Measurements from ENCODE around the gene PCDH15. TPM values are rescaled to one million over a fixed set of nuclear protein-coding genes. Genes with fewer than 3 reads are reported as not detected.
"Not testable (repeated sequence)": the region's sequence is repeated elsewhere in the genome, so short reads cannot be mapped to it uniquely, and the experiment has no call there.

PCDH15 gene
- total and polyA plus RNA-seq, 4 donors, result 0.03 to 16.9 (median 0.88) TPM

DNA sequence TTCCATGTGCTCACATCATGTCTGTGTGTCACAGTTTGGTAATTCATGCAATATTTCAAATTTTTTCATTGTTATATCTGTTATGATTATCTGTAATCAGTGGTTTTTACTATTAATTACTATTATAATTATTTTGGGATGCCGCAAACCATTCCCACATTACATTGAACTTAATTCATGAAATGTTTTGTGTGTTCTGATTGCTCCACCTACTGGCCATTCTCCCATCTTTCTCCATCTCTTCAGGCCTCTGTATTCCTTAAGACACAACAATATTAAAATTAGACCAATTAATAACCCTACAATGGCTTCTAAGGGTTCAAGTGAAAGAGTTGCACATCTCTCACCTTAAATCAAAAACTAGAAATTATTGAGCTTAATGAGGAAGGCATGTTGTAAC is 398.5 kb downstream of the PCDH15 start:
- TF ChIP-seq, protein P1, sequence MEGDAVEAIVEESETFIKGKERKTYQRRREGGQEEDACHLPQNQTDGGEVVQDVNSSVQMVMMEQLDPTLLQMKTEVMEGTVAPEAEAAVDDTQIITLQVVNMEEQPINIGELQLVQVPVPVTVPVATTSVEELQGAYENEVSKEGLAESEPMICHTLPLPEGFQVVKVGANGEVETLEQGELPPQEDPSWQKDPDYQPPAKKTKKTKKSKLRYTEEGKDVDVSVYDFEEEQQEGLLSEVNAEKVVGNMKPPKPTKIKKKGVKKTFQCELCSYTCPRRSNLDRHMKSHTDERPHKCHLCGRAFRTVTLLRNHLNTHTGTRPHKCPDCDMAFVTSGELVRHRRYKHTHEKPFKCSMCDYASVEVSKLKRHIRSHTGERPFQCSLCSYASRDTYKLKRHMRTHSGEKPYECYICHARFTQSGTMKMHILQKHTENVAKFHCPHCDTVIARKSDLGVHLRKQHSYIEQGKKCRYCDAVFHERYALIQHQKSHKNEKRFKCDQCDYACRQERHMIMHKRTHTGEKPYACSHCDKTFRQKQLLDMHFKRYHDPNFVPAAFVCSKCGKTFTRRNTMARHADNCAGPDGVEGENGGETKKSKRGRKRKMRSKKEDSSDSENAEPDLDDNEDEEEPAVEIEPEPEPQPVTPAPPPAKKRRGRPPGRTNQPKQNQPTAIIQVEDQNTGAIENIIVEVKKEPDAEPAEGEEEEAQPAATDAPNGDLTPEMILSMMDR (IDR thresholded peaks at IDR 0.05; ENCODE audit: control extremely low read depth, extremely low read depth), result no peak
- no peaks in the 10 kb centered on the region for H3K9me3 ChIP-seq (ENCODE audit: control insufficient read depth in 4 of 4, insufficient read depth in 3 of 4, low read length in 3 of 4)
- no peak overlapping the region for H3K27ac ChIP-seq (ENCODE audit: low read depth in 1 of 2, low read length in 1 of 2)
- 46 to 48% methylated on average over 1 of the region's 1 CpG for WGBS, 2 donors
- no peaks in the 10 kb centered on the region for H3K36me3 ChIP-seq (ENCODE audit: control insufficient read depth in 4 of 4, insufficient read depth in 4 of 4, low read length in 4 of 4)
- no peaks in the 10 kb centered on the region for H3K4me1 ChIP-seq (ENCODE audit: control insufficient read depth in 5 of 5, insufficient read depth in 5 of 5, low read length in 5 of 5)
- no peak overlapping the region for H3K4me3 ChIP-seq
- ATAC-seq (ENCODE audit: insufficient read depth, low FRiP score) (no peak), DNase-seq (peak in 2 of 3 donors; percentile 47 to 63)
- no peak overlapping the region for H3K9ac ChIP-seq (ENCODE audit: insufficient read depth in 1 of 2, low read length in 2 of 2)
- H3K27me3 ChIP-seq (ENCODE audit: control insufficient read depth in 3 of 3, insufficient read depth in 3 of 3, low read length in 2 of 3), result no peaks in the 10 kb centered on the region

GRCh38 chr10:54396031-54396430 is 405.0 kb downstream of the PCDH15 start:
- TF ChIP-seq, protein P1 (IDR thresholded peaks at IDR 0.05; ENCODE audit: control extremely low read depth, extremely low read depth), result no peak
- no peaks in the 10 kb centered on the region for H3K27me3 ChIP-seq (ENCODE audit: control insufficient read depth in 3 of 3, insufficient read depth in 3 of 3, low read length in 2 of 3)
- H3K4me3 ChIP-seq, result no peak overlapping the region
- no peak overlapping the region for H3K9ac ChIP-seq (ENCODE audit: insufficient read depth in 1 of 2, low read length in 2 of 2)
- H3K27ac ChIP-seq (ENCODE audit: low read depth in 1 of 2, low read length in 1 of 2), result no peak overlapping the region
- WGBS, 2 donors, result 83 to 85% methylated on average over 6 of the region's 6 CpGs
- H3K36me3 ChIP-seq (ENCODE audit: control insufficient read depth in 4 of 4, insufficient read depth in 4 of 4, low read length in 4 of 4), result no peaks in the 10 kb centered on the region
- no peak for ATAC-seq (ENCODE audit: insufficient read depth, low FRiP score)
- peaks cover 0 to under 1% (median 0%) of the 10 kb centered on the region in 4 donors for H3K9me3 ChIP-seq (ENCODE audit: control insufficient read depth in 4 of 4, insufficient read depth in 3 of 4, low read length in 3 of 4)
- no peaks in the 10 kb centered on the region for H3K4me1 ChIP-seq (ENCODE audit: control insufficient read depth in 5 of 5, insufficient read depth in 5 of 5, low read length in 5 of 5)
- DNase-seq, result no peak

- H3K4me3 ChIP-seq; DNase-seq; H3K27me3 ChIP-seq (ENCODE audit: control insufficient read depth in 3 of 3, insufficient read depth in 3 of 3, low read length in 2 of 3); H3K9me3 ChIP-seq (ENCODE audit: control insufficient read depth in 4 of 4, insufficient read depth in 3 of 4, low read length in 3 of 4); H3K9ac ChIP-seq (ENCODE audit: insufficient read depth in 1 of 2, low read length in 2 of 2); H3K4me1 ChIP-seq (ENCODE audit: control insufficient read depth in 5 of 5, insufficient read depth in 5 of 5, low read length in 5 of 5); H3K36me3 ChIP-seq (ENCODE audit: control insufficient read depth in 4 of 4, insufficient read depth in 4 of 4, low read length in 4 of 4); H3K27ac ChIP-seq (ENCODE audit: low read depth in 1 of 2, low read length in 1 of 2); ATAC-seq (ENCODE audit: insufficient read depth, low FRiP score): not testable (repeated sequence)
- 79 to 82% methylated on average over 6 of the region's 6 CpGs for WGBS, 2 donors
These were observed 406.4 kb downstream of the PCDH15 start for GRCh38 chr10:54394598-54394997.

DNA sequence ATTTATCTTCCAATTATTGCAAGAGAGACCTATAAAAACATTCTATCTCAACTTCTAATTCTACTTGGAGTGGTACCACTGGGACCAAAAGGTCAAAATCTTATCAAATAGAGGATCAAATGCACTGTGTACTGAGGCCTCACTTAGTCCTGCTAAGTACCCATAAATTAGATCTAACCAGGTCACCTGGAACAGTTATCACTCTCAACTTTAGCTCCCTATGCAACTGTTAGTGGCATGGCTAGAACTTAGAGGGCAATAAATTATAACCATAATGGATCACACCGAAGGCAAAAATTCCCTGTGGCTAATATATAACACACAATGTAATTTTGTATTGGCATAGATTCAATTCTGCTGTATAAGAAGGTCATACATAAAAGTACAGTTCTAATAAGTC is 428.9 kb downstream of the PCDH15 start:
- WGBS, 2 donors, result 64 to 81% methylated on average over 1 of the region's 1 CpG
- Histone ChIP-seq H3K27me3 (ENCODE audit: control insufficient read depth in 3 of 3, insufficient read depth in 3 of 3, low read length in 2 of 3) (no peaks in the 10 kb centered on the region), H3K9me3 (ENCODE audit: control insufficient read depth in 4 of 4, insufficient read depth in 3 of 4, low read length in 3 of 4) (no peaks in the 10 kb centered on the region), H3K36me3 (ENCODE audit: control insufficient read depth in 4 of 4, insufficient read depth in 4 of 4, low read length in 4 of 4) (no peaks in the 10 kb centered on the region), H3K4me3 (no peak overlapping the region), H3K9ac (ENCODE audit: insufficient read depth in 1 of 2, low read length in 2 of 2) (no peak overlapping the region), H3K27ac (ENCODE audit: low read depth in 1 of 2, low read length in 1 of 2) (no peak overlapping the region), H3K4me1 (ENCODE audit: control insufficient read depth in 5 of 5, insufficient read depth in 5 of 5, low read length in 5 of 5) (no peaks in the 10 kb centered on the region)
- ATAC-seq (ENCODE audit: insufficient read depth, low FRiP score) (no peak), DNase-seq (no peak)
- TF ChIP-seq, protein P1 (IDR thresholded peaks at IDR 0.05; ENCODE audit: control extremely low read depth, extremely low read depth), result no peak

Data from lung (tissue), 12 donors.